Measurements from ENCODE around the gene ULK4.
"Not testable (repeated sequence)": the region's sequence is repeated elsewhere in the genome, so short reads cannot be mapped to it uniquely, and the experiment has no call there.

Gene ULK4

DNA sequence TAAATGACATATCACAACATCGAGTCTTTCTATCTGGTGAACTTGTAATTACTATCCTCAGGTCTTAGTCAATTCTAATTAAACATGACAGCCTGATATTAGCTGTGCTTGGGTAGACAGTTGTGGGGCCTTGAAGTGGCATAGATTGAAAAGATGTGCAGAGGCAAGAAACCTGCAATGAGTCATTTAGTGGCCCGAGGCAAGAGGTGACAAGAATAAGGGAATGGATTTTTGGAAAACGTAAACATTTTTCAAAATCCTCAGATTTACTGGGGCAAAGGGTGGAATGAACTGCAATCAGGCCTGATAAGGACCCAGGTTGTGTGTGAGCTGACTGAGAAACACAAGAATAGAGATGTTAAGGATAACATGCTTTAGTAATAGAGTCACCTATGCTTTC is 29.5 kb upstream of the ULK4 start:
- FAIRE-seq, result no peak
- TF ChIP-seq POLR2AphosphoS5 (IDR thresholded peaks at IDR 0.05; ENCODE audit: low read depth, low read length), result no peak
- TF ChIP-seq POU2F2 (IDR thresholded peaks at IDR 0.05; ENCODE audit: low read depth, low read length), result no peak
- no peak for TF ChIP-seq TAF1 (IDR thresholded peaks at IDR 0.05; ENCODE audit: low read depth, low read length)
- no peak for TF ChIP-seq POLR2A (IDR thresholded peaks at IDR 0.05; ENCODE audit: low read depth, low read length)
- no peak for TF ChIP-seq PAX5 (IDR thresholded peaks at IDR 0.05; ENCODE audit: insufficient read depth, low read length, severe bottlenecking)
- no peak for TF ChIP-seq SPI1 (IDR thresholded peaks at IDR 0.05; ENCODE audit: low read depth, low read length)
- no peak for DNase-seq (ENCODE audit: insufficient read length, low spot score)

DNA sequence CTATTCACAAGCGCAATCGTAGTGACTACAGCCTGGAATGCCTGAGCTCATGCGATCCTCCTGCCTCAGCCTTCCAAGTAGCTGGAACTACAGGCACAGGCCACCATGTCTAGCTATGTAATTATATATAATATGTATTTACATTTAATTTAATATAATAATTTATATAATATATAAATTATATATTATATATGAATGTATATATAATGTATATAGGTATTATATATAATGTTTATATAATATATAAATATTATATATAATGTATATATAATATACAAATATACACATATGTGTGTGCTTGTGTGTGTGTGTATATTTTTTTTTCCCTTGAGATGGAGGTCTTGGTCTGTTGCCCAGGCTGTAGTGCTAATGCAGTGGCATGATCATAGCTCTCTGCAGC is 27.6 kb upstream of the ULK4 start:
- FAIRE-seq (no peak), DNase-seq (ENCODE audit: insufficient read length, low spot score) (no peak)
- TF ChIP-seq POLR2A (IDR thresholded peaks at IDR 0.05; ENCODE audit: low read depth, low read length), result no peak
- TF ChIP-seq POLR2AphosphoS5 (IDR thresholded peaks at IDR 0.05; ENCODE audit: low read depth, low read length), result no peak

DNA sequence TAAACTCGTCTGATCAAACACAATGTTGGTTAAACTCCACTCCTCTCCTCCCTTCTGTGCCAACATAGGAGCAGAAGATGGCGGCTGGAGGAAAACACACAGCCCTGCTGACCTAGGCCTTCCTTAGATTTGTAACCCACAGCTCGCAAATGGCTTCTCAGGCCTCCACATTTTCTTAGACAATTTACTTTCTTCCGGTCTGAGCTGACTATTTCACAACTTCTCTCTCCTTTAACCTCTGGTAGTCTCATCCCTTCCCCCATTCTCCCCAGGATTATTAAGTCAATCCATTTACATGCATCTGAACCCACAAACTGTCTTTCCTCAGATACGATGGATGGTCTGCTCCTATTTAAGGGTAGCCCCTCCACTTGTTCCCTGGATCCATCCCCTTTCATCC is 25.7 kb upstream of the ULK4 start:
- DNase-seq (ENCODE audit: insufficient read length, low spot score) (no peak), FAIRE-seq (no peak)
- TF ChIP-seq PAX5 (IDR thresholded peaks at IDR 0.05; ENCODE audit: insufficient read depth, low read length, severe bottlenecking), result no peak
- no peak for TF ChIP-seq POLR2AphosphoS5 (IDR thresholded peaks at IDR 0.05; ENCODE audit: low read depth, low read length)
- no peak for TF ChIP-seq SPI1 (IDR thresholded peaks at IDR 0.05; ENCODE audit: low read depth, low read length)
- no peak for TF ChIP-seq TAF1 (IDR thresholded peaks at IDR 0.05; ENCODE audit: low read depth, low read length)
- TF ChIP-seq POU2F2 (IDR thresholded peaks at IDR 0.05; ENCODE audit: low read depth, low read length), result no peak
- no peak for TF ChIP-seq POLR2A (IDR thresholded peaks at IDR 0.05; ENCODE audit: low read depth, low read length)

DNA sequence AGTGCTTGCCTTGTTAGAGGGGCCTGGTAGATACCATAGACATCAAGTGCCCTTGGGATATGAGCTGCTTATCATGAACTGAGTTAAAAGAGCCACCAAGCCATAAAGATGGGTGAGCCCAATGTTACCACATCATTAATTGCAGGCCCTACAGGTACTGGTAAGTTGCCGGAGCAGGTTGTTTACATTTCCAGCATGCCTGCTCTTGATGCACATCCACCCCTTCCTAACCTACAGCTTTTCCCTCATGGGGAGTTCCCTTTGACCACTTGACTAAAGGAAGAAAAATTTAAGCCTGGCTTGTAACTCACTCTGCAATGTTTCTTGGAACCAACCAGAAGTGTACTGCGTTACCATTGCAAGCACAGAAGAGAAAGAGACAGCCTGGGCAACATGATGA is 24.7 kb upstream of the ULK4 start:
- no peak for TF ChIP-seq POLR2A (IDR thresholded peaks at IDR 0.05; ENCODE audit: low read depth, low read length)
- no peak for TF ChIP-seq SPI1 (IDR thresholded peaks at IDR 0.05; ENCODE audit: low read depth, low read length)
- no peak for FAIRE-seq
- DNase-seq (ENCODE audit: insufficient read length, low spot score), result no peak

DNA sequence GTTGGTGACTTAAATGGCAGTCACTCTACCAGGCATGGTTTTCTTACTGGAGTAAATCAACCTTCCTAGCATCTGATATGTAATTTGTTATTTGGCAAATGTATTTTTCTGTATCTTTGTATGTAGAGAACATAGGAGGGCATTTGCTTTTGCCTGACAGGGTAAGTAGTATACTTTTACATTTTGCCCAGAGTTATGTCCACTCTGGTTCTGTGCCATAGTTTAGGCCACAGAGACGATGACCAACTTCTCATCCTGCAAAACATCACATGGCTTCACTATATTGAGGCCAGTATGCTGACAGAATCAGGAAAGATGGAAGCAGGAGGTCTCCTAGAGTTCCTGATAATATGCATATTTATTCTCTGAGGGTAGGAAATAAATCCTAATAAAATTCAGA is 23.1 kb upstream of the ULK4 start:
- FAIRE-seq (no peak), DNase-seq (ENCODE audit: insufficient read length, low spot score) (no peak)
- TF ChIP-seq POLR2A (IDR thresholded peaks at IDR 0.05; ENCODE audit: low read depth, low read length) (no peak), POU2F2 (IDR thresholded peaks at IDR 0.05; ENCODE audit: low read depth, low read length) (no peak), POLR2AphosphoS5 (IDR thresholded peaks at IDR 0.05; ENCODE audit: low read depth, low read length) (no peak), TAF1 (IDR thresholded peaks at IDR 0.05; ENCODE audit: low read depth, low read length) (no peak), PAX5 (IDR thresholded peaks at IDR 0.05; ENCODE audit: insufficient read depth, low read length, severe bottlenecking) (no peak), SPI1 (IDR thresholded peaks at IDR 0.05; ENCODE audit: low read depth, low read length) (no peak)

DNA sequence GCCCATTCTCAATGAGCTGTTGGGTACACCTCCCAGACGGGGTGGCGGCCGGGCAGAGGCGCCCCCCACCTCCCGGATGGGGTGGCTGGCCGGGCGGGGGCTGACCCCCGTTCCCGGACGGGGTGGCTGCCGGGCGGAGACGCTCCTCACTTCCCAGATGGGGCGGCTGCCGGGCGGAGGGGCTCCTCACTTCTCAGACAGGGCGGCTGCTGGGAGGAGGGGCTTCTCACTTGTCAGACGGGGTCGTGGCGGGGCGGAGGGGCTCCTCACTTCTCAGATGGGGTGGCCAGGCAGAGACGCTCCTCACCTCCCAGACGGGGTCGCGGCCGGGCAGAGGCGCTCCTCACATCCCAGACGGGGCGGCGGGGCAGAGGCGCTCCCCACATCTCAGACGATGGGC is 21.2 kb upstream of the ULK4 start:
- not testable (repeated sequence) for DNase-seq (ENCODE audit: insufficient read length, low spot score); FAIRE-seq

DNA sequence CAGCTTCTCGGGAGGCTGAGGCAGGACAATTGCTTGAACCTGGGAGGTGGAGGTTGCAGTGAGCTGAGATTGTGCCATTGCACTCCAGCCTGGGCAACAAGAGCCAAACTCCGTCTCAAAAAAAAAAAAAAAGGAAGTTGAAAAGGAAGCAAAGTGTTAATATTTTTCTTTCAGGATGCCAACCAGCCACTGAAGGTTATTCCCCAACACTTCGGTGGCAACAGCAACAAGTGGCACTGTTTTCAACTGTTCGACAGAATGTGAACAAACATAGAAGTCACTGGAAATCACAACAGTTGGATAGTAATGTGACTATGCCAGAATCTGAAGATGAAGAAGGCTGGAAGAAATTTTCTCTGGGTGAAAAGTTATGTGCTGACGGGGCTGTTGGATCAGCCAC is 15.5 kb upstream of the ULK4 start:
- not testable (repeated sequence) for DNase-seq (ENCODE audit: insufficient read length, low spot score)

DNA sequence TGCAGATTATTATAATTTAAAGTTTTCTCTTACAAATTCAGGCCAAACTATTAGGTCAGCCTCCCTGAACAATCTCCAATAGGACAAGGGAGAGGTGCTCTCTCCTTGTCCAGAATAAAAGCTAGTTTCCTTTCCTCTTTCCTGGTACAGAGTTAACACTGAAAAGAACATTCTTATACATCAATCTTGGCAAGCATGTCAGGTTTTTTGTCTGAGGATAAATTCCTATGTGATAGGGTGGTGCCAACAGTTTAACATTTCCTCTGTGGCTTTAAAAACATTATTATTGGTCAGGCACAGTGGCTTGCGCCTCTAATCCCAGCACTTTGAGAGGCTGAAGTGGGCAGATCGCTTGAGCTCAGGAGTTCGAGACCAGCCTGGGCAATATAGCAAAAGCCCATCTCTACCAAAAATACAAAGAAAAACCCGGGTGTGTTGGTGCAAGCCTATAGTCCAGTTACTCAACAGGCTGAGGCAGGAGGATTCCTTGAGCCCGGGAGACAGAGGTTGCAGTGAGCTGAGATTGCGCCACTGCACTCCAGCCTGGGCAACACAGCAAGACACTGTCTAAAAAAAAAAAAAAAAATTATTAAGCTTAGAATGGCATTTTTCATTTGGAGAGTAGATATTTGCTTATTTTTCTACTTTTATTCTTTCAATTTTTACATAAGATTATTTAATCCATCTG is 13.7 kb upstream of the ULK4 start:
- FAIRE-seq, result no peak
- DNase-seq (ENCODE audit: insufficient read length, low spot score), result no peak
- no peak for TF ChIP-seq SPI1 (IDR thresholded peaks at IDR 0.05; ENCODE audit: low read depth, low read length)
- TF ChIP-seq POLR2A (IDR thresholded peaks at IDR 0.05; ENCODE audit: low read depth, low read length), result no peak
- TF ChIP-seq PAX5 (IDR thresholded peaks at IDR 0.05; ENCODE audit: insufficient read depth, low read length, severe bottlenecking), result no peak
- no peak for TF ChIP-seq TAF1 (IDR thresholded peaks at IDR 0.05; ENCODE audit: low read depth, low read length)
- no peak for TF ChIP-seq POLR2AphosphoS5 (IDR thresholded peaks at IDR 0.05; ENCODE audit: low read depth, low read length)
- TF ChIP-seq POU2F2 (IDR thresholded peaks at IDR 0.05; ENCODE audit: low read depth, low read length), result no peak

More for the DNA sequence above, 15.5 kb upstream of the ULK4 start:
- not testable (repeated sequence) for FAIRE-seq

DNA sequence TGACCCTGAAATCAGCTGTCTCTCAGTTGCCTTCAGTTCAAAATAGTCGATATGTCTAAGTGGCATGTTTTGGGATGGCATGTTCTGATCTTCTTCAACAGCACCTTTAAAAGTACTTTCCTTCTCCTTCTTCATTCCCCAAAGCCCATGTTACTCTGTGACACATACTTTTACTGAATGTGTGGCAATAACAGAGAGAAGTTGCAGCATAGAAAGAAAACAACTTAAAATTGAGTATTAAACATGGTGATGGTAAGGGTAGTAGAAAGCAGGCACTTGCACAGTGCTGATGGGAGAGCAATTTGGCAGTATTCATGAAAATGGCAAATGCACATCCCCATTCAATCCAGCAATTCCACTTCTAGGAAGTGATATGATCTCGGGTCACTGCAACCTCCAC is 12.3 kb upstream of the ULK4 start:
- DNase-seq (ENCODE audit: insufficient read length, low spot score), result no peak
- FAIRE-seq, result no peak
- TF ChIP-seq PAX5 (IDR thresholded peaks at IDR 0.05; ENCODE audit: insufficient read depth, low read length, severe bottlenecking) (no peak), POU2F2 (IDR thresholded peaks at IDR 0.05; ENCODE audit: low read depth, low read length) (no peak), POLR2A (IDR thresholded peaks at IDR 0.05; ENCODE audit: low read depth, low read length) (no peak), POLR2AphosphoS5 (IDR thresholded peaks at IDR 0.05; ENCODE audit: low read depth, low read length) (no peak), SPI1 (IDR thresholded peaks at IDR 0.05; ENCODE audit: low read depth, low read length) (no peak), TAF1 (IDR thresholded peaks at IDR 0.05; ENCODE audit: low read depth, low read length) (no peak)

DNA sequence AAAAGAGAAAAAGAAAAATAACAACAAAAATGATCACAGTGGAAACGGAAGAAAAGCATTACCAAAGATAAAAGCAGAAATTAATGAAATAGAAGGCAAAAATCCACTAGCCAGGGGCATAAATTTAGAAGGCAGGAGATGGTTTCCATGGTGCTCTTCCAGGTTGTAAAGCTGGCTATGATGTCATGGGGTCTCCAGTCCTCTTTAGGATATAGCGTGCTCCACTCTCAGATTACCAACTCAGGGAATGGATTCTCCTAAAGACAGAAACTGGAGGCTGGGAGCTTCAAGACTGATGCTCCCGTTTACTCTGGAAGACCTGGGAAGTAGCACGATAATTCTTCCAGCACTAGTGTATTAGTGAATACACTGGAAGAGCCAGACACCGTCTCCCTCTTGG is 10.9 kb upstream of the ULK4 start:
- FAIRE-seq, result no peak
- no peak for TF ChIP-seq POU2F2 (IDR thresholded peaks at IDR 0.05; ENCODE audit: low read depth, low read length)
- no peak for TF ChIP-seq POLR2A (IDR thresholded peaks at IDR 0.05; ENCODE audit: low read depth, low read length)
- no peak for TF ChIP-seq PAX5 (IDR thresholded peaks at IDR 0.05; ENCODE audit: insufficient read depth, low read length, severe bottlenecking)
- no peak for TF ChIP-seq POLR2AphosphoS5 (IDR thresholded peaks at IDR 0.05; ENCODE audit: low read depth, low read length)
- no peak for TF ChIP-seq SPI1 (IDR thresholded peaks at IDR 0.05; ENCODE audit: low read depth, low read length)
- no peak for TF ChIP-seq TAF1 (IDR thresholded peaks at IDR 0.05; ENCODE audit: low read depth, low read length)
- no peak for DNase-seq (ENCODE audit: insufficient read length, low spot score)

DNA sequence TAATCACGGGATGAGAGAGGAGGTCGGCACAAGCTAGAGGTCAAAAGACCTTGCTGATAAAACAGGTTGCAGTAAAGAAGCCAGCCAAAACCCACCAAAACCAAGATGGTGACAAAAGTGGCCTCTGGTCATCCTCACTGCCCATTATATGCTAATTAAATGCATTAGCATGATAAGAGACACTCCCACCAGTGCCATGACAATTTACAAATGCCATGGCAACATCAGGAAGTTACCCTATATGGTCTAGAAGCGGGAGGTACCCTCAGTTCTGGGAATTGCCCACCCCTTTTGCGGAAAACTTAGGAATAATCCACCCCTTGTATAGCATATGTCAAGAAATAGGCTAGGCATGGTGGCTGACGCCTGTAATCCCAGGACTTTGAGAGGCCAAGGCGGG is 4.3 kb upstream of the ULK4 start:
- no peak for FAIRE-seq

More for the DNA sequence above, 4.3 kb upstream of the ULK4 start:
- DNase-seq (ENCODE audit: insufficient read length, low spot score), result no peak
- TF ChIP-seq POLR2A (IDR thresholded peaks at IDR 0.05; ENCODE audit: low read depth, low read length), result no peak
- TF ChIP-seq SPI1 (IDR thresholded peaks at IDR 0.05; ENCODE audit: low read depth, low read length), result no peak
- TF ChIP-seq TAF1 (IDR thresholded peaks at IDR 0.05; ENCODE audit: low read depth, low read length), result no peak
- no peak for TF ChIP-seq PAX5 (IDR thresholded peaks at IDR 0.05; ENCODE audit: insufficient read depth, low read length, severe bottlenecking)
- no peak for TF ChIP-seq POU2F2 (IDR thresholded peaks at IDR 0.05; ENCODE audit: low read depth, low read length)
- no peak for TF ChIP-seq POLR2AphosphoS5 (IDR thresholded peaks at IDR 0.05; ENCODE audit: low read depth, low read length)

All from GM12891 (cell line).